DMS153 treated with DMSO at 0.1 percent for 48 hours (cell line): ENCODE data around the gene CRYGB.

Source experiments
- DNase-seq: peaks from one replicate; lab custom pipeline; 2025; ENCODE audit not compliant: unreplicated experiment; lab: John Stamatoyannopoulos, UW

CRYGB gene

GRCh38 chr2:208146006-208146405 is at the start of gene CRYGB:
Gene CRYGB (minus strand): TSS chr2:208146158. CDS start chr2:208146120, 38 bp downstream.
- DNase-seq = no peak

- DNase-seq = no peak
Observed at GRCh38 chr2:208195531-208195930, 49.6 kb upstream of the CRYGB start.

DNA sequence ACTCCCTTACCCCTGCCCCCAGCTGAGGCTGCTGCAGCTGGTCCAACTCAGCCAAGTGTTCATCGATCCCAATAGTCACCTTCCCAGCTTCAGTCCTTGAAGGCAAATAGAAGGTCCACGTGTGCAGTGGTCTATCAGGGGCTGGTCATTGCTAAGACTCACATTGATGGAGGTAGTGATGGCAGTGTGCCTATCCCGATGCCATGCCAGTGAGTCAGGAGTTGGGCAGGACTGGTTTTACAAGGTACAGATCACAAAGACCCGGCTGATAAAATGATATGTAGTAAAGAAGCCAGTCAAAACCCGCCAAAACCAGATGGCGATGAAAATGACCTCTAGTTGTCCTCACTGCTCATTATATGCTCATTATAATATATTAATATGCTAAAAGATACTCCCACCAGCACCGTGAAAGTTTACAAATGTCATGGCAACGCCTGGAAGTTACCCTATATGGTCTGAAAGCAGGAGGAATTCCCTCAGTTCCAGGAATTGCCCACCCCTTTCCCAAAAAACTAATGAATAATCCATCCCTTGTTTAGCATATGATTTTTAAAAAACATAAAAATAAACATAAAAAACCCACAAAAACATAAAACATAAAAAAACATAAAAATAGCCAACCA is 46.8 kb upstream of the CRYGB start:
- no peak for DNase-seq

GRCh38 chr2:208189810-208190503 is 44.0 kb upstream of the CRYGB start, which contains the start of gene C2orf80:
Gene C2orf80 (minus strand): TSS chr2:208190030. CDS start chr2:208186986, 3,044 bp downstream.
- DNase-seq = no peak

DNA sequence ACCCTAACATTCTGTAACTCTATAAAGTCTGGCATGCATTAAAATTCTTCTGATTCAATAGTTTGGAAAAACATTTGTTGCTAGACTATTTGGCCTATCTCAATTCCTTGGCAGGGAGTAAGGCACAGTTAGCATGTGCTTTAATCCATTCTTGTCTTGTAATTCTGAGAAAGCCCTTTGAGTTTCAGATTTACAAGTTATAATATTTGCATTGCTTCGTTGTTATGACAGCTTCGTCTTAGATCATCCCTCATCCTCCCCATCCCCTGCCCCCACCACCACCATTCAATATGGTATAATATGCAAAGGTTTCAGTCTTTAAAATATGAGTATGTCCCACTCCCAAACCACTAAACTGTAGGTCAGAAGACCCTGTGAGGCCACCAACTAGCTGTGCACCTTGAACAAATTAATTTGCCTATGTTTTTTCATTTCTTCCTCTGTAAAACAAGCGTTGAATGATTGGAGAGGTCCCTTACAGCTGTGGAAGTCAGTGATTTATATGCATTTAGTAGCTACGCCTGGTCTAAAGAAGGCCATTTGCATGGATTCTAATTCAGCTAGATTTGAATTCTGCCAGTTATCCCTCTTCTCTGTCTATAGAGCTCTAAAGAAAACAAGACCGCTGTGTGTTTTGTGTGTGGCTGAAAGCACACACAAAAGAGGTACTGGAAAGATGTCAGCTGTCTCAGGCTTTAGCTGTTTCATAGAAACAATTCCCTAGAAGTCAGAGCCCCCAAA is 43.3 kb upstream of the CRYGB start:
- DNase-seq = no peak

GRCh38 chr2:208186893-208187292 is 40.9 kb upstream of the CRYGB start:
- no peak for DNase-seq

DNA sequence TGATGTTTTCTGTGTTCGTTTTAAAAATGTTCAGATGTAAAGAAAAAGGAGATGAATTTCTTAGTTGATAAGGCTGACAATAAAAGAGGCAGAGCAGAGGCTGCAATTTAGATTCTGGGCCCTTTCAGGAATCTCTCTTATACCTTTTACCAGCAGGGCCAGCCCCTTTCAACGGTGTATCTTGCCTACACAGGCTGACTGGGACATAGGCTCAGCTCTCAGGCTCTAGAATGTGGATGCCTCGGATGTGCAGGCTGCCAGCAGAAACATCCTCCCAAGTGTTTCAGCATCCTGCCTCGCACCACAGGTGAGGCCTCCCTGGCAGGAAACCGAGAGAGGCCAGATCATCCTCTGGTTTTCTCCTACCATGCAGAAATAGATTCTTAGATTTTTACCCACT is 40.5 kb upstream of the CRYGB start:
- no peak for DNase-seq

- DNase-seq = no peak
Observed at GRCh38 chr2:208183972-208184705, 38.2 kb upstream of the CRYGB start.

GRCh38 chr2:208183526-208183925 is 37.6 kb upstream of the CRYGB start:
- no peak for DNase-seq

GRCh38 chr2:208182835-208183234 is 36.9 kb upstream of the CRYGB start:
- DNase-seq = no peak

GRCh38 chr2:208179028-208179609 is 33.2 kb upstream of the CRYGB start:
- no peak for DNase-seq

DNA sequence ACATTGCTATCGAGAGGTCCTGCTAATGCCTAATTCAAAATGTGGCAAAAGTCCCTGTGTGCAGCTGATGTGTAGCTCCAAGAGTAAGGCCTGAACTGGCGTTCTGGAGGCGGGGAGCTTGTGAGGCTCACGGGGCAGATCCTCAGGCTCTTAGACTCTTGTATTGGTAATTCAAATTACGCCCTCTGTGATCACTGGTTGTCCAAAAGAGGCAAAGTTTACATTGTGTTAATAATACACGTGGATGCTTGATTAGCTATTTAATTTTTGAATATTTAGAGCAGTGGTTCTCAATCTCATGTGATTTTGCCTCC is 29.8 kb upstream of the CRYGB start:
- no peak for DNase-seq

DNA sequence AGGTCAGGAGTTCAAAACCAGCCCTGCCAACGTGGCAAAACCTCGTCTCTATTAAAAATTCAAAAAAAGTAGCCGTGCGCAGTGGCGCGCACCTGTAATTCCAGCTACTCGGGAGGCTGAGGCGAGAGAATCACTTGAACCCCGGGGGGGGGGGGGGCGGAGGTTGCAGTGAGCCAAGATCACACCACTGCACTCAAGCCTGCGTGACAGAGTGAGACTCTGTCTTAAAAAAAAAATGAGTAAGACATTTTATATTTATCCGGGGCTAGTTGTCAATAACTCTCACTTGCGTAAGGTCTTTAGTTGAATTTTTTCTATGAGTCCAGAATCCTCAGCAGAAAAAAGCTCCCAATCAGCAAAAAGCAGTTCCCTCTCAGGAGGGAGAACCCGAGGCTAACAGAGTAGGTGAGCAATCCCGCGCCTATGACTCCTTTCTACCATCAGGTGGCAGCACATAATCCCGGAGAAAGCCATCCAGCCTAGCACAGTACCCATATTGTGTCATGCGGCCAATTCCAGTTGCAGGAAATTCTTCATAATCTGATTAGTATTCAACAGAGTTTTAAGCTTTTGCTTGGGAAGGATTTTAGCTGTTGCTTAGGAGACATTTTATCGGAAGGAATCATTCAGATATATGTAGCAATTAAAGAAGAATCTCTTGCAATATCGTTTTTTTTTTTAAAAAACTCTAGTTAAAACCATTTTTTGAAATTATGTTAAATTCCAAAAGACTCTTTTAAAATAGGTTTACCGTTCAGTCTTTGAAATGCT is 29.3 kb upstream of the CRYGB start:
- DNase-seq = peak; percentile 72

DNA sequence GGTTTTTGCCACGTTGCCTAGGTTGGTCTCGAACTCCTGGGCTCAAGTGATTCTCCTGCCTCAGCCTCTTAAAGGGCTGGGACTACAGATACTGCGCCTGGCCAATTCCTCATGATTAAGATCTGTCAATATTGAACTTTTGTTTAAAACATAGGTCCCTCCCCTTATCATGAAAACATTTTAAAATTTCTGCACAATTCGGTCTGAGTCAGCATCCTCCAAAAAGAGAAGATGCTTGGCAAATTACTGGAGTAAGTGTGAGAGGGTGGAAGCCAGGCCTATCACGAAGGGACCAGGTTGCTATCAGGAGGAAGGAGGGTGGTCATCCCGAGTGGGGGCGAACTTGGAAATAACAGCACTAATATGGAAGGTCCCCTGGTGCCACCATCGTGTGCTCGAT is 28.2 kb upstream of the CRYGB start:
- no peak for DNase-seq

DNA sequence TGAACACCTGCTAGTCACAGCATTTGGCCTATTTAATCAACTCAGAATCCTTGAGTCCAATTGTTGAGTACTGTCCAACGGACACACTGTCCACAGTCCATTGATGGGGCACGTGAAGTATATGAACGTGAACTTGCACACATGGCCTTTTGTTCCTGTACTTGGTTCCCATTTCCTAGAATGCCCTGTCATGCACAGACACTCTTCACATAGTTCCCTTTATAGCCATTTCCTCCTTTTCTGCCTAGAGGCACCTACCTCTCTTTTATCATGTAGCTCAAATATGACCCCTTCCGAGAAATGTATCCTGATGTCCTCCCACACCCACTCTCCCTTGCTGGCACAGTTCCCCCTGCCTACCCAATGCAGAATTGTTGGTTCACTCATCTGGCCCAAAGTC is 26.2 kb upstream of the CRYGB start:
- no peak for DNase-seq

- no peak for DNase-seq
Observed at GRCh38 chr2:208164951-208165755, 19.2 kb upstream of the CRYGB start.

DNA sequence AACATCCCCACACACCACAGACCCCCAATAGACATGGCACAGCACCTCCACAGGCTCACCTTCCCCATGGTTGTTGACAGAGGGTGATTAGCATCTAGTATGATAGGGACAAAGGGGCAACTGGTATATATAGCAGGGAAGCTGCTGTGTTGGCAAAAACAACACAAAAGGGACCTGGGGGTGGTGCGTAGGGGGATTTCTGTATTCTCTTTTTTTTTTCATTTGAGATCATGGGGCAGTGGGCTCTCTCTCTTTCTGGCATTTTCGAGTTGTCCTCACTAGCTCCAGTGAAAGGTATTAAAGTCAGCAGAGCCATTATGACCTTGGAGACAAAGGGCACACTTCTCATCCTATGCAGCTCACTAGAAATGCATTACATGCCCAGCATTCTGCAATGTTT is 17.5 kb upstream of the CRYGB start, which contains the start of gene CRYGA:
Gene CRYGA (minus strand): TSS at position 101 of the 400 bp plus-strand sequence. CDS start 33 bp downstream, at position 68.
- DNase-seq = no peak

DNA sequence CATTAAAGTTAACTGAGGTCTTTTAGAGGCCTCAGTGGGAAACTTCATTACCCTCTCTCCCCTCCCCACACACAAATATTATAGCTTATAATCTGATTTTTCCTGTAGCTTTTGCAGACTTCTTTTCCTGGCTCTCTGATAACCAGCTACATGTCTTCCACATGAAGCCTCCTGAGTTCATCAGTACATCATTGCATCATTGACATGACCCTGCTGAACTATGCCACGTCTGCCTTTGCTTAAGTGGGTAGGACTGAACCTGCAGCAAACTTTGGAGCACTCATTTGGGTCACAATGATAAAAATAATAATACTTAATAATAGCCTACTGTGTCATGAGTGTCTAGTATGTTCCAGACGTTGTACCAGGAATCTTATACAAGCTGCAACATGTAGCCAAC is 10.5 kb upstream of the CRYGB start:
- no peak for DNase-seq

GRCh38 chr2:208153156-208153555 is 7.2 kb upstream of the CRYGB start:
- no peak for DNase-seq
